SK-N-SH treated with all-trans-retinoic acid at 6 μM for 48 hours (cell line): Measurements from ENCODE around the gene GCGR.

ENCODE experiments used
- ATAC-seq: fragments of 200-7000 bp; cut with Tn5 transposase; 3 replicates; pipeline ENCODE4 v1.9.1; 2020; ENCODE audit warnings: mild to moderate bottlenecking, moderate library complexity
- BACH2 ChIP-seq: fragments of 250-450 bp; sonication (Bioruptor Pico); IDR thresholded peaks from 2 replicates; pipeline ENCODE4 v1.9.0; 2021; ENCODE audit warnings: mild to moderate bottlenecking, borderline replicate concordance
- CREB5 ChIP-seq: fragments of 250-450 bp; sonication (Bioruptor Pico); IDR thresholded peaks from 2 replicates; pipeline ENCODE4 v1.5.1; 2020; ENCODE audit warnings: low read depth, mild to moderate bottlenecking, moderate library complexity
- CSDC2 ChIP-seq: fragments of 250-450 bp; sonication (Bioruptor Pico); IDR thresholded peaks from 2 replicates; pipeline ENCODE4 v1.5.0; 2020; ENCODE audit warnings: mild to moderate bottlenecking, moderate library complexity
- CSRNP3 ChIP-seq: fragments of 250-450 bp; sonication (Bioruptor Pico); IDR thresholded peaks from 2 replicates; pipeline ENCODE4 v1.5.1; 2021; ENCODE audit warnings: mild to moderate bottlenecking, moderate library complexity
- ESRRG ChIP-seq: fragments of 250-450 bp; sonication (Bioruptor Pico); IDR thresholded peaks from 2 replicates; pipeline ENCODE4 v1.6.1; 2021; ENCODE audit warnings: mild to moderate bottlenecking
- GLIS3 ChIP-seq: fragments of 250-450 bp; sonication (Bioruptor Pico); IDR thresholded peaks from 2 replicates; pipeline ENCODE4 v1.5.0; 2020; ENCODE audit warnings: mild to moderate bottlenecking, moderate library complexity
- ISL1 ChIP-seq: fragments of 250-450 bp; sonication (Bioruptor Pico); IDR thresholded peaks from 2 replicates; pipeline ENCODE4 v2.1.2; 2022; ENCODE audit warnings: mild to moderate bottlenecking, moderate library complexity
- OSR1 ChIP-seq: fragments of 250-450 bp; sonication (Bioruptor Pico); IDR thresholded peaks from 2 replicates; pipeline ENCODE4 v1.8.0; 2022; ENCODE audit warnings: moderate library complexity, mild to moderate bottlenecking, inconsistent platforms
- PATZ1 ChIP-seq: fragments of 250-450 bp; sonication (Bioruptor Pico); IDR thresholded peaks from 2 replicates; pipeline ENCODE4 v1.8.0; 2020; ENCODE audit warnings: mild to moderate bottlenecking, moderate library complexity, borderline replicate concordance
- POU6F1 ChIP-seq: fragments of 250-450 bp; sonication (Bioruptor Pico); IDR thresholded peaks from 2 replicates; pipeline ENCODE4 v1.8.0; 2021; ENCODE audit warnings: low read depth, mild to moderate bottlenecking, moderate library complexity, borderline replicate concordance
- PPARA ChIP-seq: fragments of 250-450 bp; sonication (Bioruptor Pico); IDR thresholded peaks from 2 replicates; pipeline ENCODE4 v1.5.0; 2020; ENCODE audit warnings: mild to moderate bottlenecking, borderline replicate concordance
- RARB ChIP-seq: fragments of 250-450 bp; sonication (Bioruptor Pico); IDR thresholded peaks from 2 replicates; pipeline ENCODE4 v1.8.0; 2021; ENCODE audit warnings: mild to moderate bottlenecking, moderate library complexity
- TCF4 ChIP-seq: fragments of 250-450 bp; sonication (Bioruptor Pico); IDR thresholded peaks from 2 replicates; pipeline ENCODE4 v1.8.0; 2021; ENCODE audit warnings: mild to moderate bottlenecking, moderate library complexity, borderline replicate concordance
- TOX ChIP-seq: fragments of 250-450 bp; sonication (Bioruptor Pico); IDR thresholded peaks from 2 replicates; pipeline ENCODE4 v1.8.0; 2021; ENCODE audit warnings: mild to moderate bottlenecking, moderate library complexity, borderline replicate concordance
- TSHZ2 ChIP-seq: fragments of 250-450 bp; sonication (Bioruptor Pico); IDR thresholded peaks from 2 replicates; pipeline ENCODE4 v1.5.0; 2020; ENCODE audit warnings: mild to moderate bottlenecking, moderate library complexity
- ZC3H10 ChIP-seq: fragments of 250-450 bp; sonication (Bioruptor Pico); IDR thresholded peaks from 2 replicates; pipeline ENCODE4 v1.5.1; 2021; ENCODE audit warnings: mild to moderate bottlenecking, moderate library complexity
- ZFP3 ChIP-seq: fragments of 250-450 bp; sonication (Bioruptor Pico); IDR thresholded peaks from 2 replicates; pipeline ENCODE4 v1.5.0; 2020; ENCODE audit warnings: mild to moderate bottlenecking, moderate library complexity
- ZFP30 ChIP-seq: fragments of 450-650 bp; formaldehyde crosslinking; IDR thresholded peaks from 2 replicates; pipeline ENCODE4 v1.5.0; 2022; ENCODE audit warnings: mild to moderate bottlenecking, moderate library complexity
- ZNF565 ChIP-seq: fragments of 450-650 bp; formaldehyde crosslinking; conservative IDR thresholded peaks from 2 replicates; pipeline ENCODE4 v1.5.0; 2020; ENCODE audit warnings: low read depth, mild to moderate bottlenecking, moderate library complexity
- ZNF70 ChIP-seq: fragments of 450-650 bp; formaldehyde crosslinking; IDR thresholded peaks from 2 replicates; pipeline ENCODE4 v1.5.0; 2020; ENCODE audit warnings: mild to moderate bottlenecking, moderate library complexity
- ZNF8 ChIP-seq: fragments of 450-650 bp; formaldehyde crosslinking; IDR thresholded peaks from 2 replicates; pipeline ENCODE4 v1.5.0; 2020; ENCODE audit warnings: mild to moderate bottlenecking, moderate library complexity

The GCGR gene

GRCh38 chr17:81846743-81847689, 43.1 kb downstream of the GCGR start:
- ATAC-seq = no peak
- TF ChIP-seq POU6F1 (CRISPR knock-in tag) (no peak), PATZ1 (no peak), ISL1 (CRISPR knock-in tag) (no peak), PPARA (no peak), GLIS3 (no peak), TCF4 (no peak), BACH2 (CRISPR knock-in tag) (no peak), CSDC2 (no peak), ZC3H10 (CRISPR knock-in tag) (no peak), ZFP30 (CRISPR knock-in tag) (no peak), ZFP3 (CRISPR knock-in tag) (no peak), CSRNP3 (CRISPR knock-in tag) (no peak), TSHZ2 (CRISPR knock-in tag) (no peak)

- no peak for ATAC-seq
- TF ChIP-seq OSR1 (CRISPR knock-in tag) (no peak), CSRNP3 (CRISPR knock-in tag) (no peak), CREB5 (no peak), PATZ1 (no peak), RARB (CRISPR knock-in tag) (no peak), ESRRG (CRISPR knock-in tag) (no peak), ZFP3 (CRISPR knock-in tag) (no peak), ZNF565 (CRISPR knock-in tag) (no peak), ZNF70 (CRISPR knock-in tag) (no peak), TSHZ2 (CRISPR knock-in tag) (no peak), PPARA (no peak), ZNF8 (no peak), CSDC2 (no peak), TOX (CRISPR knock-in tag) (no peak), GLIS3 (no peak)
Measured at GRCh38 chr17:81849457-81849856, 45.5 kb downstream of the GCGR start.
